Esophagus squamous epithelium (tissue), 4 donors: ENCODE results near the gene PARD3.

ENCODE experiments used
- CTCF ChIP-seq, 6 experiments: fragments of 450-650 bp in 4 of 6; fragments of 200-600 bp in 2 of 6; sonication (generic) in 2 of 6; IDR thresholded peaks; one replicate each; pipeline ENCODE4 v1.5.1; 2016 to 2019; ENCODE audit warnings: antibody characterized with exemption in 6 of 6, mild to moderate bottlenecking in 4 of 6, moderate library complexity in 4 of 6
- POLR2A ChIP-seq, 4 donors: fragments of 450-650 bp; IDR thresholded peaks; one replicate each; pipeline ENCODE4 v1.6.1; 2017; ENCODE audit warnings: antibody characterized with exemption in 4 of 4, mild to moderate bottlenecking in 4 of 4, moderate library complexity in 3 of 4

GRCh38 chr10:34794835-34795234 lies 20.3 kb downstream of the PARD3 start:
- TF ChIP-seq CTCF (IDR thresholded peaks at IDR 0.05) (no peak), POLR2A (IDR thresholded peaks at IDR 0.05) (no peak)
